ENCODE data around the gene VPS4B. TPM values are rescaled to one million over a fixed set of nuclear protein-coding genes. Genes with fewer than 3 reads are reported as not detected.

The VPS4B gene
- total RNA-seq, 1 experiment from 2014 or later: 59.7 TPM

- H3K4me3 ChIP-seq: no peak overlapping the region
- no peak overlapping the region for H2AFZ ChIP-seq
- TF ChIP-seq, protein P1, sequence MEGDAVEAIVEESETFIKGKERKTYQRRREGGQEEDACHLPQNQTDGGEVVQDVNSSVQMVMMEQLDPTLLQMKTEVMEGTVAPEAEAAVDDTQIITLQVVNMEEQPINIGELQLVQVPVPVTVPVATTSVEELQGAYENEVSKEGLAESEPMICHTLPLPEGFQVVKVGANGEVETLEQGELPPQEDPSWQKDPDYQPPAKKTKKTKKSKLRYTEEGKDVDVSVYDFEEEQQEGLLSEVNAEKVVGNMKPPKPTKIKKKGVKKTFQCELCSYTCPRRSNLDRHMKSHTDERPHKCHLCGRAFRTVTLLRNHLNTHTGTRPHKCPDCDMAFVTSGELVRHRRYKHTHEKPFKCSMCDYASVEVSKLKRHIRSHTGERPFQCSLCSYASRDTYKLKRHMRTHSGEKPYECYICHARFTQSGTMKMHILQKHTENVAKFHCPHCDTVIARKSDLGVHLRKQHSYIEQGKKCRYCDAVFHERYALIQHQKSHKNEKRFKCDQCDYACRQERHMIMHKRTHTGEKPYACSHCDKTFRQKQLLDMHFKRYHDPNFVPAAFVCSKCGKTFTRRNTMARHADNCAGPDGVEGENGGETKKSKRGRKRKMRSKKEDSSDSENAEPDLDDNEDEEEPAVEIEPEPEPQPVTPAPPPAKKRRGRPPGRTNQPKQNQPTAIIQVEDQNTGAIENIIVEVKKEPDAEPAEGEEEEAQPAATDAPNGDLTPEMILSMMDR (conservative IDR thresholded peaks at IDR 0.05): no peak
- TF ChIP-seq EZH2 (IDR thresholded peaks at IDR 0.05; ENCODE audit: low read depth): no peak
- H3K27ac ChIP-seq: no peak overlapping the region
- no peak overlapping the region for H3K4me2 ChIP-seq
- no peaks in the 10 kb centered on the region for H3K9me3 ChIP-seq (ENCODE audit: insufficient read depth, low read depth)
- no peaks in the 10 kb centered on the region for H4K20me1 ChIP-seq (ENCODE audit: insufficient read depth)
- no peaks in the 10 kb centered on the region for H3K79me2 ChIP-seq (ENCODE audit: low read depth)
- H3K9me2 ChIP-seq (ENCODE audit: insufficient read depth): no peaks in the 10 kb centered on the region
- peaks cover 22% of the 10 kb centered on the region for H3K36me3 ChIP-seq (ENCODE audit: low read depth)
- intact Hi-C loops (cut with micrococcal nuclease; ENCODE audit: unreplicated experiment): no loop called here
- H3F3A ChIP-seq (ENCODE audit: insufficient read depth, low read depth): peaks cover 20% of the 10 kb centered on the region; the same call in 1 of the 2 replicates
- no peak for DNase-seq
- H3K27me3 ChIP-seq (ENCODE audit: insufficient read depth, low read depth): no peaks in the 10 kb centered on the region
- CTCF ChIA-PET: no interaction called here
- no TSS peak for BruUV-seq (replicated peaks)
- POLR2A ChIA-PET (ENCODE audit: unreplicated experiment): no interaction called here
- no peaks in the 10 kb centered on the region for H3K4me1 ChIP-seq (replicated peaks; ENCODE audit: insufficient read depth)
These were observed 34.4 kb downstream of the VPS4B start for GRCh38 chr18:63387861-63388260.

- POLR2A ChIA-PET (ENCODE audit: unreplicated experiment): no interaction called here
- Histone ChIP-seq H3K9me3 (ENCODE audit: insufficient read depth, low read depth) (no peaks in the 10 kb centered on the region), H3K36me3 (ENCODE audit: low read depth) (no peaks in the 10 kb centered on the region), H3K4me2 (no peak overlapping the region), H3K4me1 (replicated peaks; ENCODE audit: insufficient read depth) (no peaks in the 10 kb centered on the region), H3F3A (ENCODE audit: insufficient read depth, low read depth) (peaks cover 2% of the 10 kb centered on the region; the same call in 1 of the 2 replicates), H2AFZ (no peak overlapping the region), H3K79me2 (ENCODE audit: low read depth) (no peaks in the 10 kb centered on the region), H3K4me3 (no peak overlapping the region), H4K20me1 (ENCODE audit: insufficient read depth) (no peaks in the 10 kb centered on the region), H3K27ac (no peak overlapping the region), H3K9me2 (ENCODE audit: insufficient read depth) (no peaks in the 10 kb centered on the region), H3K27me3 (ENCODE audit: insufficient read depth, low read depth) (no peaks in the 10 kb centered on the region)
- no peak for DNase-seq
- CTCF ChIA-PET: no interaction called here
- BruUV-seq (replicated peaks): no TSS peak
- TF ChIP-seq, protein P1 (conservative IDR thresholded peaks at IDR 0.05): no peak
- TF ChIP-seq EZH2 (IDR thresholded peaks at IDR 0.05; ENCODE audit: low read depth): no peak
- intact Hi-C loops (cut with micrococcal nuclease; ENCODE audit: unreplicated experiment): no loop called here
These were observed 39.4 kb downstream of the VPS4B start for GRCh38 chr18:63382843-63383242.

DNA sequence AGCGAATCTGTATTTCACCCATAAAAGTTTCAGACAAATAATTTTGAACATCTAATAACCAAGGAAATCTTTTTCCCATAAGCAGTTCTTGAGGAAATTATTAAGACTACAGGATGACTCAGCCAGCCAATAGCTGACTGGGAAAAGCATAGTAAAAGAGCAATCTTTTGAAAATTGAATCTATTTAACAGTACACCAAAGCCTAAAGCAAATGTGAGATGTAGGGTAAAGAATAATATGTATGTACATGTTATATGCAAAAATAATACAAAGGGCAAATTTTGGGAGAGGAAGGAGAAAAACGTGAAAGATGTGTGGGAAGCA is 42.7 kb downstream of the VPS4B start:
- Histone ChIP-seq H3K9me2 (ENCODE audit: insufficient read depth) (no peaks in the 10 kb centered on the region), H3K79me2 (ENCODE audit: low read depth) (no peaks in the 10 kb centered on the region), H3F3A (ENCODE audit: insufficient read depth, low read depth) (no peaks in the 10 kb centered on the region), H4K20me1 (ENCODE audit: insufficient read depth) (no peaks in the 10 kb centered on the region), H3K4me1 (replicated peaks; ENCODE audit: insufficient read depth) (no peaks in the 10 kb centered on the region), H3K36me3 (ENCODE audit: low read depth) (no peaks in the 10 kb centered on the region), H3K4me3 (no peak overlapping the region), H3K27me3 (ENCODE audit: insufficient read depth, low read depth) (no peaks in the 10 kb centered on the region), H3K9me3 (ENCODE audit: insufficient read depth, low read depth) (no peaks in the 10 kb centered on the region), H3K27ac (no peak overlapping the region), H3K4me2 (no peak overlapping the region), H2AFZ (no peak overlapping the region)
- intact Hi-C loops (cut with micrococcal nuclease; ENCODE audit: unreplicated experiment): no loop called here
- CTCF ChIA-PET: no interaction called here
- DNase-seq: no peak
- POLR2A ChIA-PET (ENCODE audit: unreplicated experiment): no interaction called here
- TF ChIP-seq, protein P1 (conservative IDR thresholded peaks at IDR 0.05): no peak
- no peak for TF ChIP-seq EZH2 (IDR thresholded peaks at IDR 0.05; ENCODE audit: low read depth)
- BruUV-seq (replicated peaks): no TSS peak

Data from PC-9 (cell line).